GM18498 (cell line): ENCODE results near the gene LRRC43.
"Not testable (repeated sequence)": the region's sequence is repeated elsewhere in the genome, so short reads cannot be mapped to it uniquely, and the experiment has no call there.

Source experiments
- ATAC-seq: cut with Tn5 transposase; IDR thresholded peaks from one replicate; pipeline ENCODE4 v1.9.1; 2021; ENCODE audit warnings: mild to moderate bottlenecking, moderate library complexity; ENCODE audit not compliant: unreplicated experiment

The LRRC43 gene

DNA sequence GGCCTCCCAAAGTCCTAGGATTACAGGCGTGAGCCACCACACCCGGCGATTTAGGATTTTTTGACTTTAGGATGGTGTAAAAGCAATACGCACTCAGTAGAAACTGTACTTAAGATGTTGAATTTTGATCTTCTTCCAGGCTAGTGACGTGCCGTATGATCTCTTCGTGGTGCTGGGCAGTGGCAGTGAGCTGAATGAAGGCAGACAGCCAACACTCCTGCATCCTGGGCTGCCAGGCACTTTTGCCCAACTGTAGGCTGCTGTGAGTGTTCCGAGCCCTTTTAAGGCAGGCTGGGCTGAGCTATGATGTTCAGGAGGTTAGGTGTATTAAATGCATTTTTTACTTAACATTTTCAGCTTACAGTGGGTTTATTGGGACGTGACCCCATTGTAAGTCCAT lies 30.2 kb upstream of the LRRC43 start:
- no peak for ATAC-seq

DNA sequence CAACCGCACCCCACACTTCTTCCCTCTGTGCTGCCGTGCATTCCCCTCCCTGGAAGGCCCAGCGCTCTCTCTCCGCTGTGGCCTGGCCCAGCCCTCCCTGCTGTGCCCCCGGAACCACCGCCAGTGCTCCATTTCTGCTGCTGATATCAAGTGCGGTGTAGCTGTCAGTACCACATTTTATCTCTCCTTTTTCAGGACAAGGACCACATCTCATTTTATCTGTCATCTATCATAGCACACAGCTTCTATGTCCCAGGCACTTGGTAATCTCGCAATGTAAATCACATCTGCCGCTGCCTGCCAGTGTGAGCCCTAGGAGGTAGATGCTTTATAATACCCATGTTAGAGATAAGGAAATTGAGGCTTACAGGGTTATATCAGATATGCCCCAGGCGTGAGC lies 27.2 kb upstream of the LRRC43 start:
- no peak for ATAC-seq

DNA sequence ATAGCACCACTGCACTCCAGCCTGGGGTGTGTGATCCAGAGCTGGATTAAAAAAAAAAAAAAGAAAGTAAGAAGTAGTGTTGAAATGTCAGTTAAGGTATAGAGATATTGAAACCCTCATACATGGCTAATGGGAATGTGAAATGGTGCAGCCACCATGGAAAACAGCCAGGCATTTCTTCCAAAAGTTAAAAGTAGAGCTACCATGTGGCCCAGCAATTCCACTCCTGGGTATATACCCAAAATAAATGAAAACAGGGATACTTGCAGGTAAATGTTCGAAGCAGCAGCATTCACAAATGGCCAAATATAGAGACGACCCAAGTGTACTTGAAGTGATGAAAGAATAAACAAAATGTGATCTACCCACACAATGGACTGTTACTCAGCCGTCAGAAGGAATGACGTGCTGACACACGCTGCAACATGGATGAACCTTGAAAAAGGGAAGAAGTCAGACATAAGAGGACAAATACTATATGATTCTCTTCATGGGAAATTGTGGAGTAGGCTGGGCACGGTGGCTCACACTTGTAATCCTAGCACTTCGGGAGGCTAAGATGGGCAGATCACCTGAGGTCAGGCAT lies 24.1 kb upstream of the LRRC43 start:
- no peak for ATAC-seq

DNA sequence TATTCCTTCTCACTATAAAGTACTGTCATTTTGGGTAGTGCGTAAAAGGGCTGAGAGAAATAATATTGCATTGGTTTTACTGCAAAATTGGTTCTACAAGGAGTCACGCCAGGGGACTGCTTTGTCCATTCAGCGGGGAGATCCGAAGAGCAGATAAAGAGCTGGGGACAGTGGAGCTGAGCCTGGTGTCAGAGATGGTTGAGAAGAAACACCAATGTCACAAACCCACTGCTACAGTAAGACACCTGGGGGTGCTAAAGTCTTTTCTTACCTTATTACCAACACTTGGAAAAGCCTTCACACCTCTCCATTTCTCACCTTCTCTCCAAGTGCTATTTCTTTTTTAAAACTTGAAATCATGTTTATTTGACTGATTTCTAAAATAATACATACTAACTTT lies 23.0 kb upstream of the LRRC43 start:
- no peak for ATAC-seq

DNA sequence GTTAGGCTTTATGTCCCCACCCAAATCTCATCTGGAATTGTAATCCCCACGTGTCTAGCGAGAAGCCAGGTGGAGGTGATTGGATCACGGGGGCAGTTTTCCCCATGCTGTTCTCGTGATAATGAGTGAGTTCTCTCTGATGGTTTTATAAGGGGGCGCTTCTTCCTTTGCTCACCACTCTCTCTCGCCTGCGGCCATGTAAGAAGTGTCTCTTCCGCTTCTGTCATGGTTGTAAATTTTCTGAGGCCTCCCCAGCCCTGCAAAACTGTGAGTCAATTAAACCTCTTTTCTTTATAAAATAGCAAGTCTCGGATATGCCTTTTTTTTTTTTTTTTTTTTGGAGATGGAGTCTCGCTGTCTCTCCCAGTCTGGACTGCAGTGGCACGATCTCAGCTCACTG lies 22.2 kb upstream of the LRRC43 start:
- ATAC-seq: no peak

DNA sequence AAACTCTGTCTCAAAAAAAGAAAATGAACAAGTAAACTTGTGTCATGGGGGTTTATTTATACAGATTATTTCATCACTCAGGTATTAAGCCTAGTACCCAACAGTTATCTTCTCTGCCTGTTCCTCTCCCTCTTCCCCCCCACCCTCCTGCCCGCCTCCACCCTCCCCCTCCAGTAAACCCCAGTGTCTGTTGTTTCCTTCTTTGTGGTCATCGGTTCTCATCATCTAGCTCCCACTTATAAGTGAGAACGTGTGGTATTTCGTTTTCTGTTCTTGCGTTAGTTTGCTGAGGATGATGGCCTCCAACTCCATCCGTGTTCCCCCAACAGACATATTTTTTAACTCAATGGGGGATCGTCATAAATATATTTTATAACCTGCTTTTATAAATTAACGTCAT lies 21.2 kb upstream of the LRRC43 start:
- no peak for ATAC-seq

DNA sequence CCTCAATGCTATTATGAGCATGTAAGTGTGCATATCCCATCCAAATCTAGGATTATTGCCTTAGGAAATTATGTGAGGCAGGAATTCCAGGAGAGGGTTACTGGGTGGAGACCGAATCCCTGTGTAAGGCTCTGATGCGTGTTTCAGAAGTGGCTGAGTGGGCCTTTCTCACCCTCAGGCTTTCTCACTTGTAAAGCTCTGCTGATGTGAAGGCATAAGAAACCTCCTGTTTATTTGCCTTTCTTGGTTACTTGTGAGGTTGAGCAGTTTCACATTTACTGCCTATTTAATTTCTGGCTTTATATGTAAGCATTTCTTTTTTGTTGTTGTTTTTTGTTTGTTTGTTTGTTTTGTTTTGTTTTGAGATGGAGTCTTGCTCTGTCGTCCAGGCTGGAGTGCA lies 19.9 kb upstream of the LRRC43 start:
- no peak for ATAC-seq

DNA sequence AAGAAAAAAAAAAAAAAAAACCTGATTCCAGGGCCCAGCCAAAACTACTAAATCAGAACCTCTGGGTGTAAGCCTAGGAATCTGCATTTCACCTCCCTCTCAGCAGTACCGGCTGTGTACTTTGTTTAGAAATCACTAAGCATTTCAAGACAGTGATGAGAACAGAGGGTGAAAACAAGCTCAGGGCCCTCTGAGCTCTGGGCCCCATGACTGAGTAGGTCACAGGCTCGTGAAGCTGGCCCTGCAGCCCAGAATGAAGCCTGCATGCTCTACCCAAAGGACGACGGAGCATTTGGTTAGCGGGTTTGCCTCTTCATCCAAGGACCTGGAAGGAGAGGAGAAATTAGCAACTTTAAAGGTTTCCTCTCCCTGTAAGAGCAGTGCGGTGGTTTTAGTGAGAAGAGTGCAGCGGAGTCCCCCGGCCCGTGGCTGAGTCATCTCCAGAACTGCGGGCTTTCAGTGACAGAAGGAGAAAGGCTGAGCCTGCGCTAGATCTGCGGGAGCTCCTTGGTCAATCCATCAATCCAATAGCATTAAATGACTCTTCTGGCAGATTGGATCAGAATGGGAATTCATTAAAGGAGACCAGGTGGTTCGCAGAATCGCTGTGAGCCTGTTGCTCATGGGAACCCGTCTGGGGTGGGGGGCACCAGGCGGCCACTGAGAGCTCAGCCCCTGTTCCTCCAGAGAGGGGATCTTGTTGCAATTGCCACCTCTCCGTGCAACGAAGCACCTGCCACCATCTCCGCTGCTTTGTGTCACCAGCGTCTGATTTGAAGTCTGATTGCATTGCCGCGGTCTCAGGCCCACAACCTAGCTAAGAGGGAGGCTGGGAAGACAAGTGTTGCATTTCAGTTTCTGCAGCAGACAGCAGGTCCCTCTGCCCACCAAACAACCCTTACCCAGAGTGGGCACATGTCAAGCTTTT lies 16.2 kb upstream of the LRRC43 start:
- no peak for ATAC-seq

DNA sequence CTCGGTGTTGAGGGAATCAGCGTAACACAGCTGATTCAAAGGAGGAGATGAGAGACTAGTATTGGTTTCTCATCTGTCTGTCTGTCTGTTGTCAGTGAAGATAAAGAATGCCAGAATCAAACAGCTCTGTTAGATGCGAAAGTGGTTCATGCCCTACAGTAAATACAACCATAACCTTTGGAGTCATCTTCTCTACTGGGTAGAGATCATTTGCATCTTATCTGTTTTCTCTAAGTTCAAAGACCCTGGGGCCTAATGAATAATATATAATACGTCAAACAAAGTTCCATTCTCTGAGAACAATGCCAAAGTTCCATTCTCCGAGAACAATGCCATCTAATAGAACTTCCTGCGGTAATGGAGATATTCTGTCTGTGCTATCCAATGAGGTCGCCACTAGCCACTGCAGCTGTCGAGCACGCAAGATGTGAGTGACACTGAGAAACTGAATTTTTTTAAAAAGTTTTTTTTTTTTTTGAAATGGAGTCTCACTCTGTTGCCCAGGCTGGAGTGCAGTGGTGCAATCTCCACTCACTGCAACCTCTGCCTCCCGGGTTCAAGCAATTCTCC lies 15.5 kb upstream of the LRRC43 start:
- ATAC-seq: no peak

DNA sequence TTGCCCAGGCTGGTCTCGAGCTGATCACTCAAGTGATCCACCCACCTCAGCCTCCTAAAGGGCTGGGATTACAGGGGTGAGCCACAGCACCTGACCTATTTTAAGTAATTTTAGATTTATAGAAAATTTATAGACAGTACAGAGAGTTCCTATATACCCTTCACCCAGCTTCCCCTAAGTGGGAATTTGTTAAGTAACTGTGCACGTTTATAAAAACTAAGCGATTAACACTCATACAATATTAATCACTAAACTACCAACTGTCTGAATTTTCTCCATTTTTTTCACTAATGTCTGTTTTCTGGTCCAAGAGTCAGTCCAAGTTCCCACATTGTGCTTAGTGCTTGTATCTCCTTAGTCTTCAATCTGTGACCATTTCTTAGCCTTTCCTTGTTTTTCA lies 14.4 kb upstream of the LRRC43 start:
- no peak for ATAC-seq

DNA sequence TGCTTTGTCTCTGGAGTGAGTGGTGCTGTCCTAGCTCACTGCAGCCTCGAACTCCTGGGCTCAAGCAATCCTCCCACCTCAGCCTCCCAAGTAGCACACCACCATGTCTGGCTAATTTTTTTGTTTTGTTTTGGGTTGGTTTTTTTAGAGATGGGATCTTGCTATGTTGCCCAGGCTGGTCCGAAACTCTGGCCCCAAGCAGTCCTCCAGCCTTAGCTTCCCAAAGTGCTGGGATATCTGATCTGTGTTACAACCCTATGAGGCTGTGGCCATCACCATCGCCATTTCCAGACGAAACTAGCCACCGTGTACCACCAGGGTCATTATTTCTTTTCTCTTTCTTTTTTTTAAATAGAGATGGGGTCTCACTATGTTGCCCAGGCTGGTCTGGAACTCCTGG lies 11.5 kb upstream of the LRRC43 start:
- ATAC-seq: no peak

DNA sequence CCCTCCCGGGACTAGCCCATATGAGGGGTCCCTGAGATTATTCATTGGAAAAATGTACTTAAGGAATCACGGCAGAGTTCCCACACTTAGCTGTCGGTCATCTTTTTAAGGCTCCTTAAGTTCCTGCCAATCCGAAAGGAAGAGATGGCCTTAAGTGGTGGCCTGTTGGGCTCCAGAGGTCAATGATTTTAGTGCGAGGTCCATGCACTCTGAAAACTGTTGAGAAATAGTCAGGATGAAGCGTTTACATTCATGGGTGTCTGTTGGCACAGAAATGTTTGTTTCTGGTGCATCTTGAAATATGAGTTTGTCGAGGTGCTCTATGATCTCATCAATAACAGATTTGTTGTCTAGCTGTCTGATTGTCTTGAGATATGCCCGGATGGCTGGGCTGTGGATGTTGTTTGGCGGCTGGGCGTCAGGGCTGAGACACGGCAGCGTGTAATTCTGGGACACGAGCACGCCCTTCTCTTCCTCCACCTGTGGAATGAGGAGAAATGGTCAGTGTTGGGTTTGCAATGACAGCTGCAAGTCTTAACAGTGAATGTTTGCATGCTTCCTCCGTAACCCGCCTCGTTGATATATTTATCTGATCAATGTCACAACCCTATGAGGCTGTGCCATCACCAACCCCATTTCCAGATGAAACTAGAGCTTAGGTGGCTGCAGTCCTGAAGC lies 10.5 kb upstream of the LRRC43 start:
- ATAC-seq: no peak

DNA sequence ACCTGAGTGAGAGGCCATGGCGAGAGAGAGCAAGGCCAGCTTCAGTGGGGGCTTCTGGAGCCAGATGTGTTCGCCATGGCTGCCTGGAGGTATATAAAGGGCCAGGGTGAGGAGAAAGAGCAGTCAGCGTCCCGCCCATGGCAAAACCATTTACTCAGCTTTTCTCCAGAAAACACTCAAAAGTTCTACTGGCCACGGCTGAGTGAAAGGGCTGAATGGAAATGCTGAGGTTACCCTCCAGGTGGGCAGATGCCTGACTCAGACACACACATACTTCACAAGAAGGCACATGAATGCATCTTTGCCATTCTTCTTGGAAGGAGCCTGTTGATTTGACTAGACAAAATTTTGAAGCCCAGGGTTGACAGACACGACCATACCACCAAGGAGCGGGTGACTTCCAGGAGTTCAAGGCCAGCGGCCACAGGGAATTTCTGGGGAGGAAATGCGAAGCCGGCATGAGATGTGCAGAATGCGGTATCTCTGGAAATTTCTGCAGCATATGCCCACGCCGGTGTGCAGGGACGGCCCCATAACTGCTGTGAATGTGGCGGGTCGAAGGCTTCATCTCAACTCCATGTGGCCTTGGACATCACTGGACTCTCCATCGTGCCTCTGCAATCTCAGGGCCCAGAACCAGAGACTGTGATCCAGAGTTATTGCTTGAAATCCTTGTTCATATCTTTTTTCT lies 8.6 kb upstream of the LRRC43 start, which contains the start of gene IL31:
Gene IL31 (minus strand): TSS at position 67 of the 691 bp plus-strand sequence. CDS start 49 bp downstream, at position 18.
- ATAC-seq: no peak

DNA sequence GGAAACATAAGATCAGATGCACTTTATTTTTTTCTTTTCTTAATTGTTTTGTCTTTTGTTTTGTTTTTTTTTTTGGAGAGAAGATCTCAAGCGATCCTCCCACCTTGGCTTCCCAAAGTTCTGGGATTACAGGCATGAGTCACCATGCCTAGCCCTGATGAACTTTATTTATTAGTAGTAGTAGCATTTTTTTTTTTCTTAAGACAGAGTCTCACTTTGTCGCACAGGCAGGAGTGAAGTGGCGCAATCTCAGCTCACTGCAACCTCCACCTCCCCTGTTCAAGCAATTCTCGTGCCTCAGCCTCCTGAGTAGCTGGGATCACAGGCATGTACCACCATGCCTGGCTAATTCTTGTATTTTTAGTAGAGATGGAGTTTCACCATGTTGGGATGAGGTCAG lies 6.5 kb upstream of the LRRC43 start:
- ATAC-seq: not testable (repeated sequence)

DNA sequence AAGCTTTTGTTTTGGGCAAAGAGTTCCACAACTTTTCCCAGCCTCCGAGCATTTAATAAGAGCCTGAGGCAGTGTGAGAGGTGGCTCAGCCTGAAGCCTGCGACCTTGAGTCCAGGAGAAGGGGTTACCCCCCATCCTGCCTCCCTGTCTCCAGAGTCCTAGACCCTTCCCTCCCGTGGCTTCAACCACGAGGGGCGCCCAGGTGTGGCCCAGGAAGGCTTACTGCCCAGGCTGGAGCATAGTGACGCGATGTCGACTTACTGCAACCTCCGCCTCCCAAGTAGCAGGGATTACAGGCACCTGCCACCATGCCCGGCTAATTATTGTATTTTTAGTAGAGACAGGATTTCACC lies 641 bp downstream of the LRRC43 start:
- no peak for ATAC-seq

DNA sequence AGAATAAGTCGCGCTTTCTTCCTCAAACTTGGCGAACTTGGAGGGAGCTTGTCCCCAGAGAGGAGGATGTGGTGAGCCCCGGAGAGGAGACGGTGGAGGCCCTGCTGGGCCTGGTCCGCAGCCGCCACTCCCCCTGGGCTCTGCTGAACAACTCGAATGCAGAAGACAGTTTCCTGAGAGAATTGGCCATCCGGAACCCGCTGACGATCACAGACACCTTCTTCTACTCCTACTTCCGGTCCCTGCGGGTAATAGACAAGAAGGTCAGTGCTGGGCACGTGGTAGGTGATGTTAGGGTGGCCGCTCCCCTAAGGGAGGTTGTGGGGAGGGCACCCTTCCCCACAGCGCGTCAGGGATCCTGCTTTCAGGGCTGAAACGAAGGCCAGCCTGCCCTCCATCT lies 1.6 kb downstream of the LRRC43 start:
- no peak for ATAC-seq

DNA sequence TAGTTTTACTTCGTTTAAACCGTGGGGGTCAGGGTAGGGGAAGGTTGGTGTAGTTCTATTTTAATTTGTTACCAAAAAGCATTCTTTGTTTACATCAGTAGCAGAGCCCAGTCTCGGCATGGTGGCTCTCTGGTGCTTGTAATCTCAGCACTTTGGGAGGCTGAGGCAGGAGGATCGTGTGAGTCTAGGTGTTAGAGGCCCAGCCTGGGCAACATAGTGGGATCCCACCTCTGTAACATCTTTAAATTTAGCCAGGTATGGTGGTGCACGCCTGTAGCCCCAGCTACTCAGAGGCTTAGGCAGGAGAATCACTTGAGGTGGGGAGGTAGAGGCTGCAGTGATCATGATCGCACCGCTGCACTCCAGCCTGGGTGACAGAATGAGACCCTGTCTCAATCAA lies 2.2 kb downstream of the LRRC43 start:
- no peak for ATAC-seq

DNA sequence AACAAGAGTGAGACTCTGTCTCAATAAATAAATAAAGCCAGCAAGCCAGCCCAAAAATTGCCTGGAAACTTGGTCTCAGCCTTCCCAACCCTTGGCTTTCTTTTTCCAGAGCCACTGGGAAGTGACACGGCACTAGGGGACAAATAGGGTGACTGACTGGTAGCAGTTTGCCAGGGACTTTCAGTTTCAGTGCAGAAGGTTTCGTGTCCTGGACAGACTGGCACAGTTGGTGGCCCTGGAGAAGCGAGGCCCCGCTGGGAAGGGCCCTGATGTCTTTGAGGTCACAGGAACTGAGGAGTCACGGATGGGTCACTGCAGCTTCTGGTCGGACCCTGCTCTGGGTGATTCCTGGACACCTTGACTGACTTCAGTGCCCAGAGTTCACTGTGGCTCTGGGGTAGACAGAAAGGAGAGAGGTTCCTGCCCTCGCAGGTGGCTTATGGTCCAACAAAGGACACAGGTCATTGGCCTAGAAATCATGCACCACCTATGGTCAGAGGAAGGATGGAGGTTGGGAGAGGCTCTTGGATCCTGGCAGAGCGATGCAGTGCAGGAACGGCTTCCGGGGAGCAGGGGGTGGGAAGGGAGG lies 2.7 kb downstream of the LRRC43 start:
- ATAC-seq: no peak

DNA sequence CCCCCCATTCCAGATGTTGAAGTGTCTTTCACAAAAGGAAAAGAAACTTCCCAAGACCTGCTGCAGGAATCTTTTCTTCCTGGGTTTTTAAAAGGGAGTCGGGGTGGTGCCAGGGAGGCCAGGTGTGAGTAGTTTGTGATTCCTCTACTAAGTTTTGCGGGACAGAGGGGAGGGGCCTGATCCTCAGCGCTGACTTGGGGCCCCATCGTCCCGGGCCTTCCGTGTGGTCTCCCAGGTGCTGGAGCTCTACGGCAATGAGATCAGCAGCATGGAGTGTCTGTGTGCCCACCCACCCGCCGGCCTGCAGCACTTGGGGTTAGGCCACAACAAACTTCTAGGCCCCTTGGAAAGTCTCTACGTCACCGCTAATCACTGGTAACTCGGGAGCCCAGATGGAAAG lies 4.5 kb downstream of the LRRC43 start:
- ATAC-seq: no peak

DNA sequence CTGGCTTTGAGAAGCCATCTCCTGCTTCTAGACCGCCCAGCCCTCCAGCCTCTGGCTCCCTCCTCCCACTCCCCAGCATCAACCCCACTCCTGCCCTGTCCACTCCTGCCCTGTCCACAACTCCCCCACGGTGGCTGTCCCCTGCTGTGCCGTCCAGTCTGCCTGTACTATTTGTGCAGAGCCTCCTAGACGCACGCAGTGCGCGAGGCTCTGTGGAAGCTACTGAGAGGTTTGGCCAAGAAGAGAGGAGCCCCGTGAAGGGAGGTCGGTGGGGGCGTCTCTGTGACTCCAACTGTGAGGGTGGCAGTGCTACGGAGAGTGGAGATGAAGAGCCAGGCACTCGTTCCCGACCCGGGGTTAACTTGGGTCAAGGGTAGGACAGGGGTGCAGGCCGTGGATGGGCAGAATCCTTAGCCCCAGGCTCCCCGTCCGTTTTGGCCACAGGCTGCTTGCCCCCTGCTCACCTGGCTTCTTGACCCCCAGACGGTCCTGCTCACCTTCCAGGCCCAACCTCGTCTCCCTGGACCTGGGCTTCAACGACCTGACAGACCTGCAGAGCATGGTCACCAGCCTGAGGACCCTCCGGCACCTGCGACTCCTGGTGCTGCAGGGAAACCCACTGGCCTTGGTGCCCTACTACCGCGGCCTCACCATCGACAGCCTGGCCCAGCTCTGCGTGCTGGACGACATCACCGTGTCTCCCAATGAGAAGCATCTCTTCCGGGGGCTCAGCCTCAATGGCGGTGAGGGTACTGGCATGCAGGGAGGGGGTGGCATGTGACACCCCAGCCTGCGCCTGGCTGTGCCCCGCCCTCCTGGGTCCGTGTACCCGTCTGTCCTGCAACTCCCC lies 6.9 kb downstream of the LRRC43 start:
- ATAC-seq: no peak
